Measurements from ENCODE around the gene OXER1. TPM values are rescaled to one million over a fixed set of nuclear protein-coding genes. Genes with fewer than 3 reads are reported as not detected.

Gene OXER1
- total RNA-seq, 2 experiments from 2014 or later: not detected

GRCh38 chr2:42796427-42797248 lies 32.7 kb upstream of the OXER1 start:
- Histone ChIP-seq H3K4me3 (ENCODE audit: low read depth, low read length, poor library complexity, severe bottlenecking) (no peak overlapping the region), H3K27ac (ENCODE audit: low read depth, low read length, poor library complexity, severe bottlenecking) (no peak overlapping the region), H3K9me2 (ENCODE audit: insufficient read depth, low read length) (no peaks in the 10 kb centered on the region), H4K20me1 (ENCODE audit: insufficient read depth, low read length) (no peaks in the 10 kb centered on the region), H3K9me3 (ENCODE audit: low read length) (no peaks in the 10 kb centered on the region), H3K36me3 (ENCODE audit: insufficient read depth, low read length) (no peaks in the 10 kb centered on the region), H2AFZ (ENCODE audit: low read length) (no peak overlapping the region), H3K79me2 (ENCODE audit: insufficient read depth, low read depth, low read length) (no peaks in the 10 kb centered on the region), H3K4me2 (ENCODE audit: low read length) (no peak overlapping the region; the same call in 1 of the 2 replicates), H3K4me1 (ENCODE audit: insufficient read depth, low read length, poor library complexity, severe bottlenecking) (no peaks in the 10 kb centered on the region)
- BruUV-seq (replicated peaks): no TSS peak
- no peak for TF ChIP-seq EZH2phosphoT487 (IDR thresholded peaks at IDR 0.05; ENCODE audit: borderline replicate concordance, low read depth, low read length)
- TF ChIP-seq CTCF (conservative IDR thresholded peaks at IDR 0.05; ENCODE audit: low read length): no peak
- ChIA-PET POLR2A (interaction anchor here (0.5 to 1.0 kb wide), 3 partner anchors 13 to 1313 kb away, joined by 3 read pairs; no protein-coding TSS in a partner anchor), CTCF (ENCODE audit: unreplicated experiment) (interaction anchor here (1.4 kb wide), 1 partner anchor 9 kb away, joined by 3 read pairs; no protein-coding TSS in a partner anchor)
- intact Hi-C loops (cut with micrococcal nuclease; ENCODE audit: unreplicated experiment): no loop called here
- no peak for DNase-seq (ENCODE audit: low spot score)

- ChIA-PET POLR2A (interaction anchor here (0.5 to 1.0 kb wide), 3 partner anchors 13 to 1314 kb away, joined by 3 read pairs; no protein-coding TSS in a partner anchor), CTCF (ENCODE audit: unreplicated experiment) (interaction anchor here (1.4 kb wide), 1 partner anchor 9 kb away, joined by 3 read pairs; no protein-coding TSS in a partner anchor)
- H3K9me2 ChIP-seq (ENCODE audit: insufficient read depth, low read length): no peaks in the 10 kb centered on the region
- H3K79me2 ChIP-seq (ENCODE audit: insufficient read depth, low read depth, low read length): no peaks in the 10 kb centered on the region
- no TSS peak for BruUV-seq (replicated peaks)
- no peaks in the 10 kb centered on the region for H3K36me3 ChIP-seq (ENCODE audit: insufficient read depth, low read length)
- no peak overlapping the region for H2AFZ ChIP-seq (ENCODE audit: low read length)
- no peaks in the 10 kb centered on the region for H3K9me3 ChIP-seq (ENCODE audit: low read length)
- no peak for DNase-seq (ENCODE audit: low spot score)
- H3K4me1 ChIP-seq (ENCODE audit: insufficient read depth, low read length, poor library complexity, severe bottlenecking): no peaks in the 10 kb centered on the region
- H3K27ac ChIP-seq (ENCODE audit: low read depth, low read length, poor library complexity, severe bottlenecking): no peak overlapping the region
- H3K4me2 ChIP-seq (ENCODE audit: low read length): no peak overlapping the region
- no peaks in the 10 kb centered on the region for H4K20me1 ChIP-seq (ENCODE audit: insufficient read depth, low read length)
- TF ChIP-seq EZH2phosphoT487 (IDR thresholded peaks at IDR 0.05; ENCODE audit: borderline replicate concordance, low read depth, low read length): no peak
- no peak for TF ChIP-seq CTCF (conservative IDR thresholded peaks at IDR 0.05; ENCODE audit: low read length)
- intact Hi-C loops (cut with micrococcal nuclease; ENCODE audit: unreplicated experiment): no loop called here
- no peak overlapping the region for H3K4me3 ChIP-seq (ENCODE audit: low read depth, low read length, poor library complexity, severe bottlenecking)
These were observed 31.9 kb upstream of the OXER1 start for GRCh38 chr2:42795841-42796301.

- POLR2A ChIA-PET: interaction anchor here (0.5 to 0.9 kb wide), 2 partner anchors 14 to 689 kb away, joined by 3 to 4 read pairs; no protein-coding TSS in a partner anchor
- no peak overlapping the region for H3K4me2 ChIP-seq (ENCODE audit: low read length)
- no peak overlapping the region for H2AFZ ChIP-seq (ENCODE audit: low read length)
- DNase-seq (ENCODE audit: low spot score): no peak
- no TSS peak for BruUV-seq (replicated peaks)
- H3K4me1 ChIP-seq (ENCODE audit: insufficient read depth, low read length, poor library complexity, severe bottlenecking): no peaks in the 10 kb centered on the region
- no peaks in the 10 kb centered on the region for H3K9me2 ChIP-seq (ENCODE audit: insufficient read depth, low read length)
- intact Hi-C loops (cut with micrococcal nuclease; ENCODE audit: unreplicated experiment): no loop called here
- no peak for TF ChIP-seq EZH2phosphoT487 (IDR thresholded peaks at IDR 0.05; ENCODE audit: borderline replicate concordance, low read depth, low read length)
- no peak for TF ChIP-seq CTCF (conservative IDR thresholded peaks at IDR 0.05; ENCODE audit: low read length)
- H3K36me3 ChIP-seq (ENCODE audit: insufficient read depth, low read length): no peaks in the 10 kb centered on the region
- H4K20me1 ChIP-seq (ENCODE audit: insufficient read depth, low read length): no peaks in the 10 kb centered on the region
- no peak overlapping the region for H3K4me3 ChIP-seq (ENCODE audit: low read depth, low read length, poor library complexity, severe bottlenecking)
- H3K27ac ChIP-seq (ENCODE audit: low read depth, low read length, poor library complexity, severe bottlenecking): no peak overlapping the region
- H3K79me2 ChIP-seq (ENCODE audit: insufficient read depth, low read depth, low read length): no peaks in the 10 kb centered on the region
- H3K9me3 ChIP-seq (ENCODE audit: low read length): no peaks in the 10 kb centered on the region
- CTCF ChIA-PET (ENCODE audit: unreplicated experiment): no interaction called here
These were observed 31.3 kb upstream of the OXER1 start for GRCh38 chr2:42795275-42795674.

Data from OCI-LY7 (cell line).